Natural killer cell treated with Interleukin-12 subunit alpha and Interleukin-12 subunit beta and Interleukin-15 and Interleukin-18, amount 100 ng/mL, for 72 hours (primary cell): ENCODE data around the gene VPS13D. TPM values are rescaled to one million over a fixed set of nuclear protein-coding genes. Genes with fewer than 3 reads are reported as not detected.

ENCODE experiments used
- ATAC-seq, 2 donors: fragments of 150-1000 bp; cut with Tn5 transposase in 1 of 2; sonication (Bioruptor Pico), chemical (Tn5 transposase) in 1 of 2; 2 replicates each; pipeline ENCODE4 v1.10.0; 2021
- DNase-seq: peaks from one replicate; pipeline ENCODE4 v3.0.0; 2022; ENCODE audit warnings: low spot score
- H3K27ac Mint-ChIP-seq, 2 donors: 1 replicate in 1 of 2; 2 replicates in 1 of 2; pipeline ENCODE4 v1.8.0; 2022; ENCODE audit warnings: mixed read lengths in 2 of 2, mild to moderate bottlenecking in 1 of 2, moderate library complexity in 1 of 2
- H3K27me3 Mint-ChIP-seq, 2 donors: 1 replicate in 1 of 2; 2 replicates in 1 of 2; pipeline ENCODE4 v1.8.0; 2022; ENCODE audit warnings: mixed read lengths in 2 of 2
- H3K36me3 Mint-ChIP-seq: one replicate; pipeline ENCODE4 v1.8.0; 2022; ENCODE audit warnings: mixed read lengths
- H3K4me1 Mint-ChIP-seq, 2 donors: 1 replicate in 1 of 2; 2 replicates in 1 of 2; pipeline ENCODE4 v1.8.0; 2022; ENCODE audit warnings: low read depth in 2 of 2, mixed read lengths in 2 of 2, mild to moderate bottlenecking in 1 of 2
- H3K4me3 Mint-ChIP-seq: one replicate; pipeline ENCODE4 v1.8.0; 2022; ENCODE audit warnings: mixed read lengths
- H3K9me3 Mint-ChIP-seq: 2 replicates; pipeline ENCODE4 v1.8.0; 2022; ENCODE audit warnings: mixed read lengths
- total RNA-seq, 2 donors: library from RNA; stranded (reverse); gene quantifications; one replicate each; pipeline ENCODE4 v1.2.3, GENCODE V29; 2022

The VPS13D gene
- total RNA-seq, 2 donors from 2014 or later: 41.8 to 71.7 TPM

DNA sequence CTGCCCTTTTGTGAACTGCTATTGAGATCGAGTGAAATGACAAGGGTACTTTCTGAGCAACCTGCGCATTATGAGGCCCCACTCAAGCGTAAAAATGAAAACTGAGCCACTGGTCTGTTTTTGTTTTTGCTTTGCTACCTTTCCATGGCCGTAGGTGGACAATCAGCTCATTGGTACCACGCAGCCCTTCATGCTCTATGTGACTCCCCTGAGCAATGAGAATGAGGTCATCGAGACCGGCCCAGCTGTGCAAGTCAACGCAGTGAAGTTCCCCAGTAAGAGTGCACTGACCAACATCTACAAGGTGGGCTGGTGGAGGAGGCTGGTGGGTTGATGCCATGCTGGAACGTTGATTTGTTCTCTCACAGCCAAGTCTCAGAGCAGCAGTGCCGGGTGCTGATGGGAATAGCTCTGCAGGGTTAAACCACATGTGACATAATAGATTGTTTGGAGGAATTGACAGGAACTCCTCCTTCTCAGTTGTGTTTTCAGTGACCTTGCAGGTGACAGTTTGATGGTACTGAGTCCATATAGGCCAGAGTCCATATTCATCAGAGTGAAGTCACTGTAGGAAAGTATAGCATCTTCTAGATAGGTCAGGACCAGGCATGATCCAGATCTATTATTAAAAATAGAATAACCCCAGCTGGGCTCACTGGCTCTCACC is 170.3 kb downstream of the VPS13D start:
- H3K36me3 Mint-ChIP-seq: peaks cover 18% of the 10 kb centered on the region
- H3K27me3 Mint-ChIP-seq: no peaks in the 10 kb centered on the region
- no peak for DNase-seq

GRCh38 chr1:12402159-12402673 is 172.4 kb downstream of the VPS13D start:
- no peaks in the 10 kb centered on the region for H3K27me3 Mint-ChIP-seq
- H3K4me3 Mint-ChIP-seq: no peak overlapping the region
- ATAC-seq: no peak
- peaks cover 18% of the 10 kb centered on the region for H3K36me3 Mint-ChIP-seq
- no peaks in the 10 kb centered on the region for H3K9me3 Mint-ChIP-seq
- H3K27ac Mint-ChIP-seq: no peak overlapping the region
- DNase-seq: no peak
- H3K4me1 Mint-ChIP-seq: peaks cover 21 to 35% of the 10 kb centered on the region in 2 donors

More for the DNA sequence above, 170.3 kb downstream of the VPS13D start:
- Mint-ChIP-seq H3K4me3 (no peak overlapping the region), H3K9me3 (no peaks in the 10 kb centered on the region), H3K4me1 (peaks cover 15 to 19% of the 10 kb centered on the region in 2 donors), H3K27ac (peak overlapping the region in 1 of 2 donors; percentile 47)
- no peak for ATAC-seq

GRCh38 chr1:12402842-12403241 is 173.0 kb downstream of the VPS13D start:
- peaks cover 18% of the 10 kb centered on the region for H3K36me3 Mint-ChIP-seq
- no peaks in the 10 kb centered on the region for H3K27me3 Mint-ChIP-seq
- H3K9me3 Mint-ChIP-seq: no peaks in the 10 kb centered on the region

GRCh38 chr1:12404918-12405317 is 175.1 kb downstream of the VPS13D start:
- Mint-ChIP-seq H3K4me3 (no peak overlapping the region), H3K9me3 (peaks cover 7% of the 10 kb centered on the region), H3K27ac (peak overlapping the region in 1 of 2 donors; percentile 50), H3K36me3 (peaks cover 23% of the 10 kb centered on the region), H3K27me3 (no peaks in the 10 kb centered on the region), H3K4me1 (peaks cover 25 to 38% of the 10 kb centered on the region in 2 donors)
- DNase-seq (no peak), ATAC-seq (no peak)

More at GRCh38 chr1:12402842-12403241, 173.0 kb downstream of the VPS13D start:
- H3K4me3 Mint-ChIP-seq: no peak overlapping the region
- no peak for ATAC-seq
- no peak overlapping the region for H3K27ac Mint-ChIP-seq
- no peak for DNase-seq
- peaks cover 21 to 33% of the 10 kb centered on the region in 2 donors for H3K4me1 Mint-ChIP-seq

DNA sequence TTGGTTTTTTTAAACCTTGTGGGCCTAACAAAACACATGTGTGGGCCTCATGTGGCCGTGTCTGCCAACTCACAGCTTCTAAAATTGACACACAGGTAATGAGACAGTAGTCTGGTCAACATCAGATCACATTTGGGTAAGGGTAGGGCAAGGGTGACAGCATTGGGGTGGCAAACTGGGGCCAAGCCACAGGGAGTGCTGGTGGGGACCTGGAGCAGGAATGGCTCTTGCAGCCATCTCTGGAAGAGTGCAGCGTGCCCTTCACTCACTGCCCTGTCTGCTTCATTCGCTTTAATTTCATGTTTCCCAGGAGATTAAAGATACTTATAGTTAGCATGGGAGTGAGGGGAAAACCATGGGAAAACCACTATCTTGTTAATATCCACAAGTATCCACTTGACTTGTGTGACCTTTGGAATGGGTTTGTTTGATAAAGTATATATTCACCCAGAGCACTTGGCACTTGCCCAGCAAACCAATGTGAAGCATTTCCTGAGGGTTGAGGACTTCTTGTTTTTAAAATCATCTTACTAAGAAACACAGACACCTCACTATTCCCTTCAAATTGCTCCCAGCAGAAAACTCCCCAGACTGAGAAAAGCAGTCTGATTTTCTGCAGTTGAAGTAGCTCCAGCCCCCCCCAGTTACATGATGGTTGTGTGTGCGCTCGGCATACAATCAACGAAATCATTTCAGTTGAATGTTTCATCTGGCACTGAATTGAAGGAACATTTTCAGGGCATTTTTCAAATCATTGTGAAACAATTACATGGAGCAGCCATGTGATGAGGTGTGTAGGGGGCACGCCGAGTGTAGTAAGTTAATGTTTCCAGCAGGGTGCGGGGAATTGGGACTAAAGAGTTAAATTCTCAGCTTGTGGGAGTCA is 175.7 kb downstream of the VPS13D start:
- H3K27me3 Mint-ChIP-seq: no peaks in the 10 kb centered on the region
- H3K9me3 Mint-ChIP-seq: peaks cover 11% of the 10 kb centered on the region
- ATAC-seq (no peak), DNase-seq (no peak)
- H3K4me3 Mint-ChIP-seq: no peak overlapping the region
- peak overlapping the region in 1 of 2 donors; percentile 75 for H3K27ac Mint-ChIP-seq
- H3K36me3 Mint-ChIP-seq: peaks cover 29% of the 10 kb centered on the region
- H3K4me1 Mint-ChIP-seq: peaks cover 28 to 37% of the 10 kb centered on the region in 2 donors

- ATAC-seq (no peak), DNase-seq (no peak)
- Mint-ChIP-seq H3K4me3 (no peak overlapping the region), H3K36me3 (peaks cover 29% of the 10 kb centered on the region), H3K4me1 (peaks cover 28 to 39% of the 10 kb centered on the region in 2 donors), H3K9me3 (peaks cover 11% of the 10 kb centered on the region), H3K27me3 (no peaks in the 10 kb centered on the region), H3K27ac (peak overlapping the region; percentile 59 to 75)
Measured at GRCh38 chr1:12406211-12407021, 176.6 kb downstream of the VPS13D start.

GRCh38 chr1:12407050-12407961 is 177.5 kb downstream of the VPS13D start:
- no peaks in the 10 kb centered on the region for H3K27me3 Mint-ChIP-seq
- H3K4me3 Mint-ChIP-seq: no peak overlapping the region
- H3K4me1 Mint-ChIP-seq: peaks cover 28 to 39% of the 10 kb centered on the region in 2 donors
- H3K9me3 Mint-ChIP-seq: peaks cover 11% of the 10 kb centered on the region
- H3K27ac Mint-ChIP-seq: peak overlapping the region; percentile 59 to 75
- no peak for DNase-seq
- peaks cover 34% of the 10 kb centered on the region for H3K36me3 Mint-ChIP-seq
- peak; percentile 80 to 89 for ATAC-seq

DNA sequence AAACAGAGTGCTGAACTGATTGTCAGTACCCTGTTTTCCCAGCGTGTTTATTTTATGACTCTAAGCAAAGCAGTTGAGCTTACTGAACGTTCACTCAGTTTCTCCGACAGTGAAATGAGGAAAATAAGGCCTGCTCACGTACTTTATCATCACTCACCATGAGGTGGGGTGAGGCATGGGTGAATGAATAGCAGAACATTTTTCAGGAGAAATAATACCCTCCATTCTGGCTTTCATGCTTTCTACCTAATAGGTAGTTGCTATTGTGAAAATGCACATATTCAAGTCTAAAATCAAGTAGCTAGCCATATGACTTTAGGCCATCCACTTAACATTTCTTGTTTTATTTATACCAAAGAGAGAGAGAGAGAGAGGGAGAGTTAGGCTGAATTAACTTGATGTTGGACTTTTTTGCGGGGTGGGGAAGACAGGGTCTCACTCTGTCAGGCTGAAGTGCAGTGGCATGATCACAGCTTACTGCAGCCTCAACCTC is 178.2 kb downstream of the VPS13D start:
- peak overlapping the region; percentile 59 to 75 for H3K27ac Mint-ChIP-seq
- peaks cover 28 to 39% of the 10 kb centered on the region in 2 donors for H3K4me1 Mint-ChIP-seq
- no peak for DNase-seq
- H3K9me3 Mint-ChIP-seq: peaks cover 11% of the 10 kb centered on the region
- no peak for ATAC-seq
- H3K36me3 Mint-ChIP-seq: peaks cover 41% of the 10 kb centered on the region
- no peak overlapping the region for H3K4me3 Mint-ChIP-seq
- no peaks in the 10 kb centered on the region for H3K27me3 Mint-ChIP-seq

- H3K4me1 Mint-ChIP-seq: peaks cover 28 to 39% of the 10 kb centered on the region in 2 donors
- H3K4me3 Mint-ChIP-seq: no peak overlapping the region
- H3K9me3 Mint-ChIP-seq: peaks cover 11% of the 10 kb centered on the region
- DNase-seq (no peak), ATAC-seq (no peak)
- H3K27me3 Mint-ChIP-seq: no peaks in the 10 kb centered on the region
- peaks cover 36% of the 10 kb centered on the region for H3K36me3 Mint-ChIP-seq
- peak overlapping the region in 1 of 2 donors; percentile 75 for H3K27ac Mint-ChIP-seq
Measured at GRCh38 chr1:12408662-12409061, 178.8 kb downstream of the VPS13D start.

DNA sequence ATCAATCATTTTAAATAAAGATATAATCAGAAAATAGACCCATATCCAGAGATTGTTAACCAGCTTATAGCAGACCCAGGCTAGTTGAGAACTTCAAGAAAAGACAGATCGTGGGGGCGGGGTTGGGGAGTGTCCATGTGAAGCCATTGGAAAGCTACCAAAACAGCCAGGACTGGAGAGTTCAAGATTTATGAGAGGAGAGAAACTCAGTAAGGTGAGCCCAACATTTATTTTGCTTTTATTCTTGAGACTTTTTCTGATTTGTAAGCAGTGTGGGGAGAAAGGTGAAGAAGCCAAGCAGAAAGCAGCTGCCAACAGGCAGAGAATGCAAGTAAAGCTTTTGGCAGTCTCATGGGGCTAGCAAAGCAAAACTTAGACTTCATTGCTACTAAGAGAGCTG is 179.9 kb downstream of the VPS13D start:
- DNase-seq (no peak), ATAC-seq (no peak)
- Mint-ChIP-seq H3K27me3 (no peaks in the 10 kb centered on the region), H3K9me3 (peaks cover 11% of the 10 kb centered on the region), H3K4me3 (no peak overlapping the region), H3K27ac (peak overlapping the region; percentile 32 to 75), H3K36me3 (peaks cover 26% of the 10 kb centered on the region), H3K4me1 (peaks cover 34 to 42% of the 10 kb centered on the region in 2 donors)

DNA sequence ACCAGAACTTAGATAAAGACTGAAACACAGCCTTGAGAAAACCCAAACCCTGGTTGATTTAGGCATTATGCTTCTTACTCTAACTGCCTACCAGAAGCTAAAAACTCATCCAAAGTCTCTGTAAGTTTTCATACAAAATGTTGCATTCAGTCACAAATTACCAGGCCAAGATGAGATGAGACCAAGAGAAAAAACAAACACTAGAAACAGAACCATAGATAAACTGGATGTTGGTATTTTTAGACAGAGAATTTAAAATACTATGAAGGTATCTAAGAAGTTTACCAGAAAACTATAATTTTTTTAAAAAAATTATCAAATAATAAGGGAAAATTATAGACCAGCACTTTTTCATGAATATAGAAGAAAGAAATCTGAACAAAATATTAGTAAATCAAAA is 180.5 kb downstream of the VPS13D start:
- Mint-ChIP-seq H3K9me3 (peaks cover 11% of the 10 kb centered on the region), H3K27ac (peak overlapping the region; percentile 32 to 75), H3K4me3 (no peak overlapping the region), H3K27me3 (no peaks in the 10 kb centered on the region), H3K4me1 (peaks cover 34 to 40% of the 10 kb centered on the region in 2 donors), H3K36me3 (peaks cover 25% of the 10 kb centered on the region)
- DNase-seq: no peak
- no peak for ATAC-seq

DNA sequence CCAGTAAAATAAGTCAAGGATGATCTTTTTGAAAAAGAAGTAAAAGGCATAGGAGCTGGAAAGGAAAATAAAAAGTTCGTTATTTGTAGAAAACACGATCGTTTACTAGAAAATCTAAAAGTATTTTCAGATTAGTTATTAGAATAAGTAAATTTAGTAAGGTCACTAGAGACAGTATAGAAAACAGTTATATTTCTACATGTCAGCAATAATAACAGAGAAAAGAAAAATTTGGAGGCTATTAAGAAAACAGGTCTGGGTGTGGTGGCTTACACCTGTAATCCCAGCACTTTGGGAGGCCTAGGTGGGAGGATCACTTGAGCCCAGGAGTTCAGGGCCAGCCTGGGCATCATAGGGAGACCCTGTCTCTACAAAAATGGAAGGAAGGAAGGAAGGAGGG is 181.3 kb downstream of the VPS13D start:
- H3K27me3 Mint-ChIP-seq: no peaks in the 10 kb centered on the region
- peaks cover 34 to 37% of the 10 kb centered on the region in 2 donors for H3K4me1 Mint-ChIP-seq
- peaks cover 29% of the 10 kb centered on the region for H3K36me3 Mint-ChIP-seq
- peak overlapping the region in 1 of 2 donors; percentile 61 for H3K27ac Mint-ChIP-seq
- H3K4me3 Mint-ChIP-seq: no peak overlapping the region
- DNase-seq (no peak), ATAC-seq (no peak)
- peaks cover 11% of the 10 kb centered on the region for H3K9me3 Mint-ChIP-seq
